ENCODE results near the gene ARHGEF33.

Gene ARHGEF33

GRCh38 chr2:38889575-38889974, at the start of gene ARHGEF33:
ARHGEF33 (plus strand) TSS chr2:38889875; CDS start chr2:38919448, 29,573 bp downstream.
- DNase-seq: no peak

DNA sequence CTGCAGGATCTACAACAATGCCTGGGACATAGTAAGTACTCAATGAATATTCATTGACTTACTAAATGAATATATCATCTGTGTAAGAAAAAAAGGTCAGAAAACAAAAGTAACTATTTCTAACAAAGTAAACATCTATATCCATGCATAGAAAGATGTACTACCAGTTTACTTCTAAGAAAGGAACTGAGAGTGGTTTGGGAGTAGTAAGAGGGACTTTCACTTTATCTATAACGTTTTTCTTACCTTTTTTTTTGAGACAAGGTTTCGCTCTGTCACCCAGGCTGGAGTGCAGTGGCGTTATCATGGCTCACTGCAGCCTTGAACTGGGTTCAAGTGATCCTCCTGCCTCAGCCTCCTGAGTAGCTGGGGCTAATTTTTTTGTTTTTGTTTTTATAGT, 39.6 kb upstream of the ARHGEF33 start:
- DNase-seq: no peak

DNA sequence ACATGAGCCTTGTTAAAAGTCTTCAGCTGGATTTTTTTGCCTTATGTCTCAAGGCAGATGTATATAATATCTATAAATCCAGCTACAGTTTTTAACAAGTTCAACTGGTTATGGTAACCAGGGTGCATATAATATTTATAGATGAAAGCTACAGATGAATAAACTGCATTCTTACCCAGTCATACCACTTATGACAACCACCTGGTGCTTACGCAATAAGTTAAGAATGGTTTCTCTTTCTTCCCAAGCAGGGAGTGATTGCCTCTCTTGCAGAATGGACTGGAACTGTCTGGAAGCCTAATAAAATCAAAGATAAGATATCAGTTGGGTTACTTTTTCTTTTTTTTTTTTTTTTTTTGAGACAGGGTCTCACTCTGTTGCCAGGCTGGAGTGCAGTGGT, 33.5 kb upstream of the ARHGEF33 start:
- peak; percentile 59 for DNase-seq

DNA sequence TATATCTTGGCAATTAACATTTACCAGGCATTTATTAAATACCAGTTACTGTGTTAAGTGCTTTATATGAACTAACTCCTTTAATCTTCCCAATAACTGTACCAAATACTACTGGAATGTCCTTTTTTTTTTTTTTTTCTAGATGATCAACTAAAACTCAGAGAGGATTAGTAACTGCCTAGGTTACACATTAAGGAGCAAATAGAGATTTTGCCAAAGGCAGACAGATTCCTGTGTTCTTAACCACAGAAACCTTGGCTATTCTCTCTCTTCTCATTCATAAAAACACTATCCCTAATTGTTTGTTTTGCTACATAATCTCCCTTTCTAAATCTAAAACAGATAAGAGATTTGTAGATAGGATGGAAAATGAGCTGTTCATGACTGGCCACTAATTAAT, 27.2 kb upstream of the ARHGEF33 start:
- no peak for DNase-seq

DNA sequence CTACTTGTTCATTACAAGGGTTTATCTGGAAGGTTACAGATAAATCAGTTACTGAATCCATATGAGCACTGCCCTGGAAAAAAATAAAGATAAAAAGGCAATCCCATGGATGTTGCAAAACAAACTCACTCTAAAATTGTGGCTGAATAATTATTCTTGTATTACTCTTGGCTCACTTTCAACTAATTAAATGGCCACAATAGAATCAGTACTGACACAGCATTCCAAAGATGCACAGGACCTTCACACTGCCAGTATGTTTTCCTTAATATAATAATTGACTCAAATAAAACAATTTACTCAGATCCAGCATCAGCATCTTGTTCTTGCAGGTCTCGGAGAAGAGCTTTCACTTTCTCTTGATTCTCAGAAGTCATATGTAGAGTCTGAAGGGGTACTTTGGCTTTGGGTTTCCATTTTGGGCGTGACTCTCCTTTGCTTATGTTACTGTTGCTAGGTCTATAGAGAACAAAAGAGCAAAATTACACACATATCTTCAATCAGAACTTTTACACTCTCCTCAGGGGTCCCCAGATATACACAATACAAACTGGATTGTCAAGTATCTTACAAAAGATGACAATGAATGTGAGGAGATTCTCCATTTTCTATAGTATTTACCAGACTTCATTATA, 26.5 kb upstream of the ARHGEF33 start:
- DNase-seq: no peak

DNA sequence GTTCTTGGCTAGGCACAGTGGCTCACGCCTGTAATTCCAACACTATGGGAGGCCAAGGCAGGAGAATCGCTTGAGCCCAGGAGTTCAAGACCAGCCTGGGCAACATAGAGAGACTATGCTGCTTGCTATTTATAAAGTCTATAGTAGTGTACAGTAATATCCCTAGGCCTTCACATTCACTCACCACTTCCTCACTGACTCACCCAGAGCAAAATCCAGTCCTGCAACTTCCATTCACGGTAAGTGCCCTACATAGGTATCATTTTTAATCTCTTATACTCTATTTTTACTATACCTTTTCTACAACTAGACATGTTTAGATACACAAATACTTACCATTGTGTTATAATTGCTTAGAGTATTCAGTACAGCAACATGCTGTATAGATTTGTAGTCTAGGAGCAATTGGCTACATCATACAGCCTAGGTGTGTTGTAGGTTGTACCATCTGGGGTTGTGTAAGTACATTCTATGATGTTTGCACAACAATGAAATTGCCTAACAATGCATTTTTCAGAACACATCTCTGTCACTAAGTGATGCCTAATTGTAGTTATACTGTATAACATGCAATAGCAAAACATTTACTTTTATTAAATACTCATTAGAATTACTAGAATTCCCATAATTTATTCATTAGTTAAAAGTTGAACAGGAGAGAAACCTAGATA, 22.8 kb upstream of the ARHGEF33 start:
- no peak for DNase-seq

DNA sequence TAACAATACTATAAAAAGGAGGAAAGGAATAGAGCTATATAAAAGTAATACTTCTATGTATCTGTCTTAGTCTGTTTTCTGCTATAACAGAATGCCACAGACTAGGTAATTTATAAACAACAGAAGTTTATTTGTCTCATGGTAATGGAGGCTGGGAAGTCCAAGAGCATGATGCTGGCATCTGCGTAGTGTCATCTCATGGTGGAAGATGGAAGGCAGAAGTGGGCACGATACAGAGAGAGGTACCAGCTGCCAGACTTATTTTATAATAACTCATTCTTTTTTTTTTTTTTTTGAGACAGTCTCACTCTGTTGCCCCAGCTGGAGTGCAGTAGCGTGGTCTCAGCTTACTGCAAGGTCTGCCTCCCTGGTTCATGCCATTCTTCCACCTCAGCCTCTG, 18.2 kb upstream of the ARHGEF33 start:
- DNase-seq: no peak

- DNase-seq: no peak
These were observed 15.9 kb upstream of the ARHGEF33 start for GRCh38 chr2:38873763-38874162.

DNA sequence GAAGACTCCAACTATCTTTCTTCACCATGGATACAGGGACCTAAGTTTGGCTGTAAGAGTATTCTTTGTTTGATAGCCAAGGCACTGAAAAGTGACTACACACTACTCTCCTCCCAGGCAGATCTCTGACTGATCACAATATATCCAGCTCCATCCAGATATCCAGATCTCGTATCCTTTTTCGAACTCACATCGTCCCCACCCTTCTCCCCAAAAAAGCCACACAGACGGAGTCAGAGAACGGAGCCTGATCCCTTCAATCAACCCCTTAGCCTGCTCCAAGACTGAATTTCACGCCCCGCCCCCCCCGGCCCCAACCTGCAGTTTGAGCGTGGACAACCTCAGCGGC, 14.5 kb upstream of the ARHGEF33 start:
- DNase-seq: no peak

DNA sequence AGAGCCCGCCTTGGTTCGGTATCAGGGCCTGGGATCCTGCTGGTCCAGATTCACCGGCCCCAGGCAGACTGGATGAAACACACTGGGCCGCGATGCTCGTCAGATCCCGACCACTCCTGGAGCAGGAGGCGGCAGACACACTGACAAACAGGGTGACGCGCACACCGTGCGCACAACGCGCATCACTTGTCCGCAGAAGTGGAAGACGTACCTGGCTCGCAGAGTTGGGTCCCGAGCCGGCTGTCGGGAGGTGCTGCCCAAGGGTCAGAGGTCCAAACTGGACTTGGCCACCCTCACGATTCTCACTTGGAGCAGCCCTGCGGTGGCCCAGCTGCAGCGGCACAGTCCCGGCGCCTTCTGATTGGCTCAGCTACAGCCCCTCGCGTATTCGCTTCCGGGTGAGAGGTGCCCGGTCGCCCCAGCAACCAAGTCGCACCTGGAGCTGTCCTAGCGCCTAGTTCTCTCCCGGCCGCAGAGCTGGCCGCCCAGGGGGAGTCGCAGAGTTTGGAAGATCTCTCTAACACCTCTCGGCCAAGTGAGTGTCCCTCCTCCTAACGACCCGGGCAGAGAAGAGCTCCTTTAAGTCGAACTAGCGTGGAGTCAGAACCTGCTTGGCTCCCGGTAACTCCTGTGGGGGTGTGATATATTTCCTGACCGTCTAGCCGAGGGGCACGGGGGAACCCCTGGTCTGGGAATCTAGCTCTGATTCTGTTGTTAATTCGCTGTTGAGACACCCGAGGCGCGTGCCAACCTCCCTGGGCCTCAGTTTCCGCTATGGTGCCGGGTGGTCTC, 13.9 kb upstream of the ARHGEF33 start, which contains the start of the genes DHX57 and MORN2:
DHX57 (minus strand) TSS at position 359 of the 792 bp plus-strand sequence. CDS start 7,529 bp downstream, outside the sequence.
MORN2 (plus strand) TSS at position 401 of the 792 bp plus-strand sequence.
- peak; percentile 79 for DNase-seq

- DNase-seq: no peak
These were observed 13.3 kb upstream of the ARHGEF33 start for GRCh38 chr2:38876407-38876806.

- no peak for DNase-seq
These were observed 3.6 kb upstream of the ARHGEF33 start for GRCh38 chr2:38886063-38886462.

DNA sequence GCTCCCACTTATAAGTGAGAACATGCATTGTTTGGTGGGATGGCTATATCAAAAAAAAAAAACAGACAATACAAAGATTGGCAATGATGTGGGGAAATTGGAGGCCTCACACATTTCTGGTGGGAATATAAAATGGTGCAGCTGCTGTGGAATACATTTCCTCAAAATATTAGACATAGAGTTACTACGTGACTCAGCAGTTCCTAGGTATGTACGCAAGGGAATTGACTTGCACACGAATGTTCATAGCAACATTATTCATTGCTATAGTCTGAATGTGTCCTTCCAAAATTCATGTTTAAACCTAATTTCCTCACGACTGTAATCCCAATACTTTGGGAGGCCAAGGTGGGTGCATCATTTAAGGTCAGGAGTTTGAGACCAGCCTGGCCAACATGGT, 2.3 kb upstream of the ARHGEF33 start:
- DNase-seq: no peak

GRCh38 chr2:38887902-38888554, 1.6 kb upstream of the ARHGEF33 start:
- DNase-seq: no peak

- no peak for DNase-seq
These were observed 630 bp upstream of the ARHGEF33 start for GRCh38 chr2:38889045-38889444.

DNA sequence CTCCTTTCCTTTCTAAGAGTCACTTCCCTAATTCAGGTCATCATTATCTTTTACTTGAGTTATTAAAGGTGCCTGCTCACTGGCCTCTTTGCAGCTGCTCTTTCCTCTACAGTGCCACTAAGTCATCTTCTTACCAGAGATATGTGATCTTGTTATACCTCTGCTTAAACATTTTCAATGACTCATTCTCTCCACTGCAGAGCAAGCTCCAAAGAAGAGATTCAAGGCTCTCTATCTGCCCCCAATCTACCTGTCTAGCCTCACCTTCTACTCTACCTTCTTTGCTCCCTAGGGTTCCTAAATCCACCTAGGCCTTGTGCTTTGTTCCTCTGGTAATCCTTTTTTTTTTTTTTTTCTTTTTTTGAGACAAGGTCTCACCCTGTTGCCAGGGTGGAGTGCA, 3.1 kb downstream of the ARHGEF33 start:
- no peak for DNase-seq

- no peak for DNase-seq
These were observed 8.6 kb downstream of the ARHGEF33 start for GRCh38 chr2:38898256-38898655.

GRCh38 chr2:38900726-38901125, 11.1 kb downstream of the ARHGEF33 start:
- DNase-seq: no peak

DNA sequence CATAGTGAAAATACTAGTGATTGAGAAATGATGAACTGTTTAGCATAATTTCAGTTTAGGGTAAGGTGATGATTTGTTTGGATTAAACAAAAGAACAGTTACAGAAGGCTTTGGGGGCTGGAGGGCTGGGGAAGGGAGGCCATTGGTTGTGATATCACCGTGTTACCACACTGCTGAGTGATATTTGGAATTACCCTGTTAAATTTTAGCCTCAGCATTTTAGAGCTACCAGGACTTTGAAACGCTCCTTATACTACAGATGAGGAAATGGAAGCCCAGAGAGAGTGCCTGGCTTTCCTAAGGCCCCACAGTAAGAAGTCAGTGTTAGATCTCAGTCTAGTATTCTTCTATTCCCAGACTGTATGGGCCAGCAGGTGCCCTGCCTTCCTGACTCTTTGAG, 15.6 kb downstream of the ARHGEF33 start:
- no peak for DNase-seq

- DNase-seq: no peak
These were observed 17.6 kb downstream of the ARHGEF33 start for GRCh38 chr2:38907242-38907641.

DNA sequence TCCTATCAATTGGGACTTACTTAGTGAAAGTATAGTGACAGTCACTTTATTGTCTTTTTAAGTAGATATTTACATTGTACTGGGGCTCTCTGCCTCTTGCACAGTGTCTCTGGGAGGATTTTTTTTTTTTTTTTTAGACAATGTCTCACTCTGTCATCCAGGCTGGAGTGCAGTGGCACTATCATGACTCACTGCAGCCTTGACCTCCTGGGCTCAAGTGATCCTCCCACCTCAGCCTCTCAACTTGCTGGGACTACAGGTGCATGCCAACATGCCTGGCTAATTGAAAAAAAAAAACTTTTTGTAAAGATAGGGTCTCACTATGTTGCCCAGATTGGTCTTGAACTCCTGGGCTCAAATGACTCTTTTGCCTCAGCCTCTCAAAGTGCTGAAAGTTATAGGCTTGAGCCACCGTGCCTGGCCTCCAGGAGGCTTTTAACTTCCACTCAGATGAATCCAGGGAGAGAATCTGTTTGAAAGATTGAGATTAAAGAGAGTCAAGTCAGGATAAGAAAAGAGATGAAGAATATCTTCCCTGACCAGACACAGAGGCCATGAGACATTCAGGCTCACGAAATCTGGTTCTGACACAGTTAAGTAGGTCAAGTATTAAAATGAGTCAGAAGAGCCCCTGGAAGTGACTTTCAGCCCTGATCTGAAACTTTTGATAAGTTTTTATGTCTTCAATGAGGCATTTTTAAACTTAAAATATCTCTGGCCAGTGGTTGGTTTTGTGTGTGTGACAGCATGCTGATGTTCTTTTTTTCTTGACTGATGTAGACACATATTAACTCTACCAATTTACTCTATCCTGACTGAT, 18.3 kb downstream of the ARHGEF33 start:
- DNase-seq: no peak

DNA sequence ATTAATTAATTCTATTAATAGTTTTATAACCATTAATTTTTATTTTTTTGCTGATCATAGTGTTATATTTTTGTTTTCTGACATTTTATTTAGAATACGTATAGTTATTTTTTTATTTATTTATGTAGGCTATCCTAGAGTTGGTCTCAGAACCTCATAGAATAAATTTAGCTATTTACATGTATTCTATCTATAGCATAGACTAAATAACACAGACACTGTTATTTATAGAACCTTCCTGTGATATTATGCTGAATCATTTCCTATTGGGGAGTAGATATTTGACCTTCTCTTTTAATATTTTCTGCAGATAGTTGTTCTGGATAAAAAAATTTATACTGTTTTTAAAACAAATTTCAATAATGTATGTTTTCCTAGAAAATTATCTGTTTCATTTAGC, 20.2 kb downstream of the ARHGEF33 start:
- no peak for DNase-seq
